ENCODE data around the gene HOTAIR.

Gene HOTAIR

DNA sequence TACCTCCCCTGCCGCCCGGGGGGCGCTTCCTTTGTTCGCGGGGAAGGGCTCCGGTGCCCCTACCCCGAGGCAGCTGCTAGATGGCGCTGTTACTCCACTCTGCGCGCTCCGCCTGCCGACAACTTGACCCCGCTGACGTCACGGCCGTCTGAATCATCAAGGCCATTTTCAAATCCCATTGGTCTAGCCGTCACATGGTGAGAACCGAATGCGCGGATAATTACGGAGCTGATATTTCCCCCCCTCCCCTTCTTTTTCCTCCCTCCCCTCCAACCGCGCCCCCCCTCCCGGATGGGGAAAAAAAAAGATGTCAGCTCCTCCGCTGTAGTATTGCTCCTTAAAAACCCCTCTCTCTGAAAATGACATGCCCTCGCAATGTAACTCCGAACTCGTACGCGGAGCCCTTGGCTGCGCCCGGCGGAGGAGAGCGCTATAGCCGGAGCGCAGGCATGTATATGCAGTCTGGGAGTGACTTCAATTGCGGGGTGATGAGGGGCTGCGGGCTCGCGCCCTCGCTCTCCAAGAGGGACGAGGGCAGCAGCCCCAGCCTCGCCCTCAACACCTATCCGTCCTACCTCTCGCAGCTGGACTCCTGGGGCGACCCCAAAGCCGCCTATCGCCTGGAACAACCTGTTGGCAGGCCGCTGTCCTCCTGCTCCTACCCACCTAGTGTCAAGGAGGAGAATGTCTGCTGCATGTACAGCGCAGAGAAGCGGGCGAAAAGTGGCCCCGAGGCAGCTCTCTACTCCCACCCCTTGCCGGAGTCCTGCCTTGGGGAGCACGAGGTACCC lies 10.3 kb upstream of the HOTAIR start, which contains the start of gene HOXC10:
Gene HOXC10, plus strand, starts transcription at position 246 of the 791 bp plus-strand sequence. Its CDS starts 114 bp downstream, at position 360.
- peak; percentile 90 for DNase-seq

DNA sequence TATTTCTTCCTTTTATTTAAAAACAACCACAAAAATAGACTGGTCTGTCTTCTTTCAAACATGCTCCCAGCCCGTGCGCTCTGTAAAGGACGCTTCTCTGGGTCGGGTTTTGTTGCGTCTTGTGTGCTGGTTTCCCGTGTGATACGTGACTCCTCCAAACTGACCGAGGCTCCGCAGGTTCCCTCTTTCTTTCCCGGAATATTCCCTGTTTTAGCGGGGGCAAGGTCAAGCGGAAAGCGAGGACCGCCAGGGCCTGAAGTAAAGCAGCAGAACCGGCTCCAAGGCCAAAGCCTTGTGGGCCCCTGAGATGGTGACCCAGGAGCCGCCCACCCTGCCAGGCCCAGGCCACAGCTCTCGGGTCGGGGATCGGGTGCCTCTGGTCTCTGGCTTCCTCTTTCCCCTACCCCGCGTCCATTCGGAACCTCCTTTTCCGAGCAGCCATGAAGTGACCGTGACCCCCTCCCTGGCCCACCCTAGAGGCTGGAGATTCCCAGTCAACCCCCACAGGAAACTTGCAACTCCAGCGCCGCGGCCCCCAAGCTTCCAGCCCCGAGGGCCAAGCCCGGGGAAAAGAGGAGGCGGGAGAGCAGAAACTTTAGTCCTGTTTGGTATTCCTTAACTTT lies 9.3 kb upstream of the HOTAIR start:
- DNase-seq: no peak

DNA sequence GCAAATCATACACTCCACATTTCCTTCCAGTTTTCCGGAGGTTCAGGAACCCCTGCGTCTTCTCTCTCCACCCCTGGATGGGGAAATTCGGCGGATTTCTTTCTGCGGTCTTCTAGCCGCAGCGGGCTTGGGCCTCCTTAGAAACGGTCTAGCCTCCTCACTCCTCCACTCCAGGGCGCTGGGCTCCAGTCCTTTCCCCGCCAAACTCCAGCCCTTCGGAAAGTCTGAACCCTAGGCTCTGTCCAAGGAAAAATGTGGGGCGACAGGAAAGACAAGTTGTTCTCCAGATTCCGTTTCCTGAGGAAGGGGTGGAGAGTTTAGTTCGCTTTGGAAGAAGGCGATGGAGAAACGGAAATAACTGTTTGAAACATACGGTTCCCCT lies 8.8 kb upstream of the HOTAIR start:
- no peak for DNase-seq

DNA sequence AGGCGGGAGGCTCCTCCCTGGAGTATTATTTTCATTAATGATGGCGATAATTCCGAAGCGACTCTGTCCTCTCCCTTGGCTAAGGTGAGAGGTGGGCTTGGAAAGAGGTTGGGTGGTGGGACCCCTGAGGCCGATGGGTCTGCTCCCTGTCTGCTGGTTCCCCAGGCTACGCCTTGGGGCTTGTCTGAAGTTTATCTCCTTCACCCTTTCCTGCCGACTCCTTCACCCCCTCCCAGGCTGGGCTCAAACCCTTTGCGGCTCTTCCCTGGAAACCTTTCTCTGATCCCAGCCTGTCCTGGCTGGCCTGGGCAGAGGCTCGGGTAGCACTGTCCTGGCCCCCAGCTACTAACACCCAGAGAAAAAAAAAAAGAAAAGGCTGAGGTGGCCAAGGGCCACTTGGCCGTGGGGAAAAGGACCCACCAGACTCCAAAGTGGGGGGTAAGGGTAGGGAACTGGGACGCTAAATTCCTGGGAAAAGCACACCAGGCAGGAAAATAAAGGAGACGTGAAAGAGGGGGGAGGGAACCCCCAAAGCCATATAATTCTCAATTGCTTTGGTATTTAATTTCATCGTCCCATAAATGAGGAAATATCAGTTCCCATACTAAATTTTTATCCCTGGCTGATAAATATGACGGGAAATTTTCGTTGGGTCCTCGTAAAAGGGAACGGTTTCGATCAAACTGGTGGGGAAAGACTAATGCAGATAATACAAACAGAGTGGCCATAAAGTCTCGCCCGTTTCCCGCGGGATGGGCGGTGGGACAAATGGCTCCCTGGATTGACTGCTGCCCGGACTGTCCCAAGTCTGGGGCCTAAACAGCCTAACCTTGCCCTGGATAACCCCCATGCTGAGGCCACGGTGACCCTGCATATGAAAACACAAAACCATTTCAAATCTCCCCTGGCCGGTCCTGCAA lies 8.2 kb upstream of the HOTAIR start:
- no peak for DNase-seq

DNA sequence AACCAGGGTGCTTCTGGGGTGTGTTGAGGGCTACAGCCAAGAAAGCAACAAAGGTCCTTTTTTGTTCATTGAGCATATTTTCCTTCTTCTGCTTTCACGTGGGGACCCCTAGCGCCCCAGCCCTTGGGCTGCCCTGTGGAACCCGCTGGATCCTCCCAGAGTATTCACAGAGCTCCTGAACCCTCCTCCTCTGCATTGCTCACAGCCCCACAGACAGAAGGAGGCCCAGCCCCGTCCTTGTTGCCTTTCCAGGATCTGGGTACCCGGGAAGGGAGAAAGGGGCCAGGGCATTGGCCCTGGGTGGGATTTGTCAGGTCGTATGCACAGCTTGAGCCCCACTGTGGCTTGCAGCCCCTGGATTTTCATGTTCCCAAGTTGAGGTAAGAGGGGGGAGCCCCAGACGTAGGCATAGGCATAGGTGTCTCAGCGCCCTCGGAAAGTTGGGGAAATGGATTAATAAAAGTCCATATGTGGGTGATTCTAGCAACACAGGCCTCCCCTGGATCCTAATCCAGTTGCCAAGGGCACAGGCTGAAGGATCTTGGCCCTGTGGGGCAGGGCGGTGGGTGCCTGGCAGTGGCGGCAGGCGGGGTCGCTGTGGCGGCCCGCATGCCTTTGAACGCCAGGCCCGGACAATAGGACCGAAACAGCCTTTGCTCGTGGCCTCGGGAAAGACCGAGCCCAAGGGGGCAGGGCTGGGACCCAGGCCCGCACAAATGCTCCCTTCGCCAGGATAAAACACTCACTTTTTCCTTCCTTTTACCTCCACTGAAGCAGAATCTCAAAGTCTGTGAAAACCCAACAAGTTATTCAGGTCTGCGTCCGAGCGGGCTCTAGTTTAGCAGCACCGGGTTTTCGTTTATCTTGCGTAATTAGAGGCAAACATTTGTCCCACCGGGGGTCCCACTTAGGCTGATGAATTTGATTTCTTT lies 7.1 kb upstream of the HOTAIR start:
- no peak for DNase-seq

DNA sequence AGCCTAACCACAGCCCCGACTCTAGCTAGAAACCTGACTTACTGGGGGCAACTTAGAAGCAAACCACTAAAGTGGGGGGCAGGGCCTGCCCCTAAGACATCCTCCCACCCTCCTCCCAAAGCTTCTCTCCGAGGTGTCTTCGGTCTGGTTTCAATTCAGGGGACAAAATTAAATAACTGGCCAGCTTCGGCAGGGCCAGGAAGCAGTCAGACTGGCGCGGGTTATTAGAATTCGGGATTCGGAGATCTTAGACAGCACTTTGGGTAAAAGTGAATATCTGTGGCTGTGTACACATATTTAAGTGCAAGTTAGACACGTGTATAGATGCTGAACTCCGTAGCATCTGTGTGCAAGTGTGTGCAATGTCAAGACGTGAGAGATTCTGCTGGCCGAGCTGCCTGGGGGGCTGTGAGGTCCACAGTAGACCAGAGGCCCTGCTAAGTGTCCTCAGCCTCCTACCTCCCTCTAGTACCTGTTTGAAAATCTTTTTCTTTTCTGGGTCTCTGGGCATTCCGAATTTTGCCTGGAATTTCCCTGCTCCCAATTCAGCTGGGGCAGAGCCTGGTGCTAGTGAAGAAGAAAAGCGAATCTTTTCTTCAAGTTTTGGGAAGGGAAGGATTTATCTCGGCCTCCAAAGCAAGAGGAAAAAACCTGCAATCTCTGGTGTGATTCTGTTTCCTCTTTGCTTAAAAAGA lies 6.2 kb upstream of the HOTAIR start:
- DNase-seq: no peak

DNA sequence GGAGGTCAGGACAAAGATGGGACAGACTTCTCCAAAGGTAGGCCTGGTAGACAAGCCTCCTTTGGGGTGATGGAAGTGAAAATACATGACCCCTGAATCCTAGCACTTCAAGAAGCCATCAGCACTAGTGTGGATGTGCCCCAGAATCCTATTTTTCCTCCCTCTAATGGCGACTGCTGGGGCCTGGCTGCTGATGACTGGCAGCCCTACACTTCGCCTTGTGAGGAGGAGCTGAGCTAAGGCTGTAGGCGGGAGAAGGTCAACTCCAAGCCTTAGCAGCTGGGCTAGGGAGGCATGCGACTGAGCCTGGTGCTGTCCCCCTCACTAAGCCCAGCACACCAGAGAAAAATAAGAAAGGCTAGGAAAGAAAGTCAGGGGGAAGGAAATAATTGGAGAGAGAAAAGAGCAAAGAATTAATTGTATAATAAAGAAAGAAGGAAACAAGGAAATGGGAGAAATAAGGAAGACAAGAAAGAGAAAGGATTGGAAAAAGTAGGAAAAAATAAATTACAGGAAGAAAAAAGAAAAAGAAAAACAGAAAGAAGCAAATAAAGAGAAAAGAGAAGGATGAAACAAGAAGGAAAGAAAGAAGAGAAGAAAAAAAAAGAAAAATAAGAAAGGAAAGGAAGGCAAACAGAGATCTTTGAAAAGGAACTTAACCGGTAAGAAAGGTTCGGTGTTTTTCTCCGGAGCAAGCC lies 5.5 kb upstream of the HOTAIR start:
- no peak for DNase-seq

DNA sequence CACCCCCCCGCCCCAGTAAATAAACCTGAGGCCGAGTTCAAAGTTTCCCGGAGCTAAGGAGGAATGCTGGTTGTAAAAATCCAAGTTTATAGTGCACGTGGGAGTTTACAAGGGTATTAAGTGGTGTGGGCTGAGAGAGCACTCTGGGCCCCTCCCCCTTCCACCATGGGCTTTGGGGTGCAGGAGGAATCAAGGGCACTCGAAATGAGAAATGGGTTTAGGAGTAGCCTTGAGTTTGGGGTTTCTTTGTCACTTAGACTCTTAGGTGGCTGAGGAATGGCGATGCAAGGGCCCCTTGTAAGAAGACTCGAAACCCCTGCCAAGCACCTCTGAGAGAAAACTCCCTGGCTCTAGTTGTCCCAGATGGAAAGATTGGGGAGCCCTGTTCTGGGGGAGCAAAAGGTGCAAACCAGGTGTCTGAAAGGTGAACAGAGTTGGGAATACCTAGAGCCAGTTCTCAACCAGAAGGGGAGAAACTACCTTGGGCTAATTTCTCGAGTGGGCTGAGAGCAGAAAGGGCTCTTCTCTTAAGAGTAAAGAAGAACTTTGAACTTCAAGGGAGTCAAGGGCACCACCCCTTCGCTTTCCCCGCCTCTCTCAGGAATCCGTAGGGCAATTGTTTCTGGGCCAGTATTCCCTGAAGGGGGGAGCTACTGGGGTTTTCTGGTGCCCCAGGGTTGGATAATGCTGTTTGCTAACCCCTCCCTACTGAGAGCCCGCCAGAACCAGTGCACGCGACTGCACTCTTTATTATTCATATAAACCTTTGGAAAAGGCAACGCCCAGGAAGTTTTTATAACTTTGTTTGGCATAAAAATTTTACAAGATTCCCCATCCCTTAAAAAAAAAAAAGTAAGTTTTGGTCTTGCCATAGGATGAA lies 4.0 kb upstream of the HOTAIR start:
- DNase-seq: no peak

DNA sequence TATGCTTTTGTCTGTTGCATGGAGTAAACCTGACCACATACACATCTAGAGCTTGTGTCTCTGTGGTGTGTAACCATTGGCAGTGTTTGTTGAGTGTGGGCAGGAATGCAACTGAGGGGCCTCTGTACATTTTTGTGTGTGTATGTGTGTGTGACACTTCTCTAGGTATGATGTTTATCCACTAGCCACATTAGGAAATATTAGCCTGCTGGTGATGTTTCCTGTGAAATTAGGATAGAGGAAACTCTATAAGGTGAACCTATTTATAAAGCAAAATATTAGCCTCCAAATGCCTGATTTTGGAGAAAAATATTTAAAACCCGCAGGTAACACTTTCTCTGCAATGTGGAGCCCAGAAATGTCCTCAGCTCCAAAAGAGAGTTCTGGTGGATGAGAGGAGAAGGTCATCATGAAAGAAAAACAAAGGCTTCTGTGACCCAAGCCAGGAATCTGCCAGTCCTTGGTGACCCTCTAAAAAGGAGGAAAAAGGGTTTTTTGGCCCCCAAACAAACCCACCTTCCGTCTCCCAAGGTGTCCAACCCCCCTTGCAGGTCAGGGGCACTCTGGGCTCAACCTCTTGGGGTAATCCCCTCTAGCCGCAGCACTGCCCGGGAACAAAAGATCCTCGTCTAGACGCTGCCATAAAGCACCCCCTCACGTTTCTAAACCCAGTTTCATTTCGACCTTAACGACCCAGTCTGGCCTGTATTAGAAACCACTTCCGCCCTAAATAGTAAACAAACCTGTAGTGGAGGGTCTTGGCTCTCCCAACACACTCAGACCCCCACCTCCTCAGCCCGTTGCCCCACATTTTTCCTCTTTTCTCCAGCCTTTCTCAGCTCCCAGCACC lies 3.1 kb upstream of the HOTAIR start:
- no peak for DNase-seq

DNA sequence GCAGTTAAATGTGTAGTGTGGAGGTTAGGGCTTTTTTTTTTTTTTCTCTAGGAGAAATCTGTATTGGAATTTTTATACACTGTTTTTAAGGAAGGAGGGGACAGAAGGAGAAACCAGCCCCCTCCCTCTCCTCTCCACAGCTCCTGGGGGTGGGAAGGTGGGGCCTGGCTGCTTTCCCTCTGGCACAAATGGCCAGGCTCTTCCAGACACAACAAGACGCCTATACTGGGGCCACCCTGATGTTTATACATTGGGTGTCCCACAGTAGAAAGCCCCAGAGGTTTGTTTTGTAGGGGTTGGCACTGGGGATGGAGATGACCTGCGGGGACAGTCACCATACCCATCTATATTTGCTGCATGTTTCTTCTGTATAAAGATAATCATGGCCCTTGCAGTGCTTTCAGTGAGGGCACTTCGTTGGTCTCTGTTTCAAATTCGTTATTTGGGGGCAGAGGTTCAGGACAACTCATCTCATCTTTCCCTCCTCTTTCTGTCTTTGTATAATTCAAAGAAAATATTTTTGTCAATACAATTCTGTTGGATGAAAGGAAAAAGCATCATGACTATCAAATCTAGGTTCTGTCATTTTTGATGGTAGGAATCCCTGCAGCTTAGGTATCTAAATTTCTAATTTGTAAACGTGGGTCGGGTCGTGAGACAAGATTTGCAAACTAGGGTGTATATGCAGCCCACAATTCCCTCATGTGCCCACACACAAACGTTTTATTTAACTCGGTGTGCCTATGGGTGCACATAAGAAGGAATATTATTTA lies 2.3 kb upstream of the HOTAIR start:
- DNase-seq: no peak

DNA sequence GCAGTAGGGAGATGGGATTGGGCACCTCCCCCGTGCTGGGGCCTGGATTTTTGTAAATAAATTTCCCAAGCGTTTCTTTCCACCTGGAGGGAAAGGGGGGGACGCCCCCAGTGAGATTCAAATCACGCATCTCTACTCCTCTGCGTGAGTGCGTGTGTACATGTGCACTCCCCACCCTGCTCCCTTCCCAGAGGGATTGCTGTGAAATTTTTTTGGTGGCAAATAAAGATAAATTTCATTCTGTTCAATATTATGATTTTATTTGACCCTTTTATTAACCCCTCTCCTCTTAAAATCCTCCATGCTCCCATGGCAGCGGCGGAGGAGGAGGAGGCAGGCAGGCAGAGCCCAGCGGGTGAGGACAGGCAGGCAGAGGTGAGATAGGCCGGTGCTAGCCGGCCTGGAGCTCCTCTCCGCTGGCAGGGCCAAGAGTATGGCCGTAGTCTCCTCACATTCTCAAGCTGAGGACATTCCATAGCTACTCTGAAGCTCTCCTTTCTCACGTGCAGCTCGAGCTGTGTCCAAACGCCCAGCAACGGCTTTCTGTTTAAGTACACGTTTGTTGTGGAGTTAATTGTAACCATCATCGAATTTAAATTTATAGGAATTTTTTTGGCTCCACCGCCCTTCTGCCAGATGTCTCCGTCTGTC lies 1.5 kb upstream of the HOTAIR start:
- no peak for DNase-seq

DNA sequence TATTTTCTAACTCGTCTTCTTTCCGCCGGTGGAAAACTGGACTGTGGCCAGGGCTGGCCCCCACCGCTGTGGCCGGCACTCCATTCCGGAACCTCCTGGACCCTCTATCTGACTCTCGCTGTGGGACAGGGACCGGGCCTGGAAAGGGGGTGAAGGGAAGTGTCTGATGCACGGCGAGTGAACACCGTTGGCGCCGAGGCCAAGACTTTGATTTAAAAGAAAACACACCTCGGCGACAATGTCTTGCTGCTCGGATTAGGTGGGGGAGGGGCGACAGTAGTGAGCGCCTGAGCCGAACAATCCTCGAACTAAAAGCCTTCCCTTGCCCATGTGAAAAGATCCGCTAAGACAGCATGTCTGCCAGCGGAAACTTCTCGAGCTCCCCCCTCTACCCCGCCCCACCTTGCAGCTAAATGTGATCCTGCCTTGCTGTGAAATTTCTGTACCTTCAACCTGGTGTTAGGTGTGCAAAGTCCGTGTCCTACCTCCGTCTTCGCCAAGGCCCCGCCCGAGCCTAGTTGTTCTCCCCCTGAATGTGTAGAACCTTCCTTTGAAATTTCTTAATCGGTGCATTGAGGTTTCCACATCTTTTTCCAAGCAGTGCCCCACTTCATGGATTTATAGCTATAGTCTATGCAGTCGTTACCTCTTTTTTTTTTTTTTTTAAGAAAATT lies 862 bp upstream of the HOTAIR start:
- DNase-seq: no peak

DNA sequence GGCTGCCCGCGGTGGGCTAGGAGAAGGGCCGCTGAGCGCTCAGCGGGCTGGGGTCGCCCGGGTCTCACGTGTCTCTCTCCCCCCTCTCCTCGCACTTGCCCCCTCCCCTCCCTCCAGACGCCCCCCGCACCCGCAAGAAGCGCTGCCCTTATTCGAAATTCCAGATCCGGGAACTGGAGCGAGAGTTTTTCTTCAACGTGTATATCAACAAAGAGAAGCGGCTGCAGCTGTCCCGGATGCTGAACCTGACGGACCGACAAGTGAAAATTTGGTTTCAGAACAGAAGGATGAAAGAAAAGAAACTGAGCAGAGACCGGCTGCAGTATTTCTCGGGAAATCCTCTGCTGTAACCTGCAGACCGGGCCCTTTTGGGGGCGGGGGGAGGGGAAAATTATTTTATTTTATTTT lies 314 bp upstream of the HOTAIR start:
- DNase-seq: no peak

DNA sequence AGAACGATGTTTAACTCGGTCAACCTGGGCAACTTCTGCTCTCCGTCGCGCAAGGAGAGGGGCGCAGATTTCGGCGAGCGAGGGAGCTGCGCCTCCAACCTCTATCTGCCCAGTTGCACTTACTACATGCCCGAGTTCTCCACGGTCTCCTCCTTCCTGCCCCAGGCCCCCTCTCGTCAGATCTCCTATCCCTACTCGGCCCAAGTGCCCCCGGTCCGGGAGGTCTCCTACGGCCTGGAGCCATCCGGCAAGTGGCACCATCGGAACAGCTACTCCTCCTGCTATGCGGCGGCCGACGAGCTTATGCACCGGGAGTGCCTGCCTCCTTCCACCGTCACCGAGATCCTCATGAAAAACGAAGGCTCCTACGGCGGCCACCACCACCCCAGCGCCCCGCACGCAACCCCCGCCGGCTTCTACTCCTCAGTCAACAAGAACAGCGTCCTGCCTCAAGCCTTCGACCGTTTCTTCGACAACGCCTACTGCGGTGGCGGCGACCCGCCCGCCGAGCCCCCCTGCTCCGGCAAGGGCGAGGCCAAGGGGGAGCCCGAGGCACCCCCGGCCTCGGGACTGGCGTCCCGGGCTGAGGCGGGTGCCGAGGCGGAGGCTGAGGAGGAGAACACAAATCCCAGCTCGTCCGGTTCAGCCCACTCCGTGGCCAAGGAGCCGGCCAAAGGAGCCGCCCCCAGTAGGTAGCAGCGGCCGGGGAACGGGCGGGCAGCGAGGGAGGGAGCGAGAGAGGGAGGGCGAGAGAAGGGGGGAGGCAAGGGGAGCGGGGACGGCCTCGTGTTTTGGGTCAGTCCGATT lies 1.3 kb downstream of the HOTAIR start:
- DNase-seq: no peak

DNA sequence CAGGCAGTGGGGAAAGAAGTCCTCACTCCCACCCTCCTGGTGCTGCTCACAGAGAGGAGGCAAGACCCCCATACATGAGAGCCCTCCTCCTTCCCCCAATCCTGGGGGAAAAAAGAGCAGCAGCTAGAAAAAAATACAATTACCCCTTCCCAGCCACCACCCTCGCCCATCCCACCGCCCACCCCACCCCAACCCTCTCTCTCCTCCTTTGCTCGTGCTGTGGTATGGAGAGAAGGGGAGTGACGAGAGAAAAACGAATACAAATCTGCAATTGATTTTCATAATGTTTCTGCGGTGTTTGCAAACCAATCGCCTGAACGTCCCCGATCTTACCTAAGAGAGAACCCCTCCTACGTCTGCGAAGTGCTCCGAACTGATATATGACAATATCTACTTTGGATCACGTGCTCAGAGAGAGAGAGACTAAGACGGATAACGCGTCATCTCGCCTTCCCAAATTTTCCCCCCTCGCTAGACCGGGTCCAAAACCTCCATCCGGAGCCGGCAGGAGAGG lies 2.0 kb downstream of the HOTAIR start, which contains the start of gene HOXC11:
Gene HOXC11, plus strand, starts transcription at position 405 of the 514 bp plus-strand sequence. CDS start 116 bp downstream, outside the sequence.
- no peak for DNase-seq

Data from activated CD4-positive, alpha-beta T cell treated with anti-CD3 and anti-CD28 coated beads, Interleukin-10, Interleukin-2, amounts not matched to agents 100 ng/mL and 50 ng/mL, durations not matched to agents 16 hours and 8 hours (primary cell).